Colonic mucosa (tissue), 4 donors: Measurements from ENCODE around the gene PPM1H. TPM values are rescaled to one million over a fixed set of nuclear protein-coding genes. Genes with fewer than 3 reads are reported as not detected.

Experiments
- DNase-seq: peaks from one replicate; pipeline ENCODE4 v3.0.0-alpha.2; 2020
- H3K27ac ChIP-seq: fragments of 200-600 bp; one replicate; pipeline ENCODE4 v1.8.0; 2021
- H3K27me3 ChIP-seq: fragments of 200-600 bp; one replicate; pipeline ENCODE4 v1.8.0; 2021
- H3K36me3 ChIP-seq: fragments of 200-600 bp; one replicate; pipeline ENCODE4 v1.8.0; 2021
- H3K4me1 ChIP-seq: fragments of 200-600 bp; one replicate; pipeline ENCODE4 v1.8.0; 2021; ENCODE audit warnings: mild to moderate bottlenecking
- H3K4me3 ChIP-seq: fragments of 200-600 bp; one replicate; pipeline ENCODE4 v1.8.0; 2021
- H3K9ac ChIP-seq, 2 donors: one replicate each; pipeline ENCODE4 v1.7.0; 2013; ENCODE audit warnings: control low read depth in 2 of 2, low read depth in 2 of 2, low read length in 2 of 2
- H3K9me3 ChIP-seq: fragments of 200-600 bp; one replicate; pipeline ENCODE4 v1.8.0; 2021
- intact Hi-C: fragments of 100-400 bp; cut with DNase I; formaldehyde crosslinking; loops from one replicate; pipeline ENCODE4 v1.14.1; 2022
- total RNA-seq, 2 donors: library from RNA; stranded (reverse); fragmentation: NEBNext Ultra II Directional in 1 of 2; extraction: Animal tissue kit (Norgen Biotek cat#: 25700) in 1 of 2; gene quantifications; one replicate each; pipeline ENCODE4 v1.2.1, GENCODE V29; 2021
- TF ChIP-seq, protein P1 (sequence below): fragments of 200-600 bp; IDR thresholded peaks from one replicate; pipeline ENCODE4 v1.8.0; 2022; ENCODE audit warnings: antibody characterized with exemption, mild to moderate bottlenecking
- donor health status: healthy.
- donor health status: DM: no; HTN: no; CAD: no.
- donor health status: DM: no; HTN: no; CAD: no.

PPM1H gene
- total RNA-seq, 2 donors from 2014 or later, result 7.4 to 8.1 TPM

DNA sequence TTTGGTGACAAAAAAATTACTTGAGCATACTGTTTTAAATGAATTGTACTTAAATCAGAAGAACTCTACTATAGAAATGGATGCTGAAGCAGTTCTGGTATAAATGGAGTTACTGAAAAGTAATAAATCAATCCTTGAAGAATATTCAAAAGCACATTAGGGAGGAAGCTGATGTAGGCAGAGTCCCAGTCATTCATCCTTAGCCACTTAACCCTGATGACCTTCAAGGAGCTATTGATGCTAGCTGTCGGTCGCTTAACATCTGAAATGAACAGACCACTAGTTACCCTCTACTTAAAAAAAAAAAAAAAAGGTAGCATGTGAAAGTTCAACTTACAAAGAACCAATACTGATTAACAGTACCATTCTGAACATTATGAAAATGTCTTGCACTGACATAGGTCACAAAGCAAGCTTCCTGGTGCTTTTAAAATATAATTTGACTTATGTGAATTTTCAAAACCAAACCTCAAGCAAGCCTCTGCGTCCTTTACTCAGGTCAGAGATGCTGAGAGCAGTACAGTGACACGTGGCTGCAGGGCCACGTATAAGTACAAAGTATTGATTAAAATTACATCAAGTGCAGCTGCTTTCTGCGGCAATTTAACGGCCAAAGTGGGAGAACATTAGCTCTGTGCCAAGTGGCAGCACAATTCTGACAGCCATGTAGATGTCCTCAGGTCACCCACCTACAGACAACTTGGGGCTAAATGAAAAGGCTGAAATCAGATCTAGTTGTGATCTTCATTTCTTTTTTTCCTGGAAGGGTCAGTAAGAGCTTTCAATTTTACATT lies 18.1 kb downstream of the PPM1H start:
- no peak overlapping the region for H3K4me3 ChIP-seq
- no peaks in the 10 kb centered on the region for H3K27me3 ChIP-seq
- no peaks in the 10 kb centered on the region for H3K36me3 ChIP-seq
- no peaks in the 10 kb centered on the region for H3K4me1 ChIP-seq
- H3K9me3 ChIP-seq, result no peaks in the 10 kb centered on the region
- H3K27ac ChIP-seq, result no peak overlapping the region
- no peak for DNase-seq
- no peak overlapping the region for H3K9ac ChIP-seq
- TF ChIP-seq, protein P1, sequence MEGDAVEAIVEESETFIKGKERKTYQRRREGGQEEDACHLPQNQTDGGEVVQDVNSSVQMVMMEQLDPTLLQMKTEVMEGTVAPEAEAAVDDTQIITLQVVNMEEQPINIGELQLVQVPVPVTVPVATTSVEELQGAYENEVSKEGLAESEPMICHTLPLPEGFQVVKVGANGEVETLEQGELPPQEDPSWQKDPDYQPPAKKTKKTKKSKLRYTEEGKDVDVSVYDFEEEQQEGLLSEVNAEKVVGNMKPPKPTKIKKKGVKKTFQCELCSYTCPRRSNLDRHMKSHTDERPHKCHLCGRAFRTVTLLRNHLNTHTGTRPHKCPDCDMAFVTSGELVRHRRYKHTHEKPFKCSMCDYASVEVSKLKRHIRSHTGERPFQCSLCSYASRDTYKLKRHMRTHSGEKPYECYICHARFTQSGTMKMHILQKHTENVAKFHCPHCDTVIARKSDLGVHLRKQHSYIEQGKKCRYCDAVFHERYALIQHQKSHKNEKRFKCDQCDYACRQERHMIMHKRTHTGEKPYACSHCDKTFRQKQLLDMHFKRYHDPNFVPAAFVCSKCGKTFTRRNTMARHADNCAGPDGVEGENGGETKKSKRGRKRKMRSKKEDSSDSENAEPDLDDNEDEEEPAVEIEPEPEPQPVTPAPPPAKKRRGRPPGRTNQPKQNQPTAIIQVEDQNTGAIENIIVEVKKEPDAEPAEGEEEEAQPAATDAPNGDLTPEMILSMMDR, result no peak
- intact Hi-C loops, result no loop called here

DNA sequence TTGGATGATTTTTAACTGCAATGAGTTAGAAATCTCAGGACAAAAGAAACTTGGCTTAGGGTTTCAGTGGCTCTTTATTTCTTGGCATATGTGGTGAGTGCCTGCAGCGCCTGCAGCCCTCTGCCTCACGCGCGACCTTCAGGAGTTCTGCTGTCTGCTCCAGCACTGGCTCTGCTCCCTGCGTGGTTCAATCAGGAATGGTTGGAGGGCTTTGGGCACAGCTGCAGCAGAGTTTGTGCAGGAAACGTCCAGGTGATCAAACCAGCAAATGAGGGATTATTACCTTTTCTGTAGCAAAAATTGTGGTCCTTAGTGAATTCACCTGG lies 19.8 kb downstream of the PPM1H start:
- Histone ChIP-seq H3K27me3 (no peaks in the 10 kb centered on the region), H3K9me3 (no peaks in the 10 kb centered on the region), H3K4me1 (no peaks in the 10 kb centered on the region), H3K36me3 (no peaks in the 10 kb centered on the region), H3K4me3 (no peak overlapping the region), H3K9ac (no peak overlapping the region), H3K27ac (no peak overlapping the region)
- intact Hi-C loops, result no loop called here
- TF ChIP-seq, protein P1, result no peak
- DNase-seq, result no peak

DNA sequence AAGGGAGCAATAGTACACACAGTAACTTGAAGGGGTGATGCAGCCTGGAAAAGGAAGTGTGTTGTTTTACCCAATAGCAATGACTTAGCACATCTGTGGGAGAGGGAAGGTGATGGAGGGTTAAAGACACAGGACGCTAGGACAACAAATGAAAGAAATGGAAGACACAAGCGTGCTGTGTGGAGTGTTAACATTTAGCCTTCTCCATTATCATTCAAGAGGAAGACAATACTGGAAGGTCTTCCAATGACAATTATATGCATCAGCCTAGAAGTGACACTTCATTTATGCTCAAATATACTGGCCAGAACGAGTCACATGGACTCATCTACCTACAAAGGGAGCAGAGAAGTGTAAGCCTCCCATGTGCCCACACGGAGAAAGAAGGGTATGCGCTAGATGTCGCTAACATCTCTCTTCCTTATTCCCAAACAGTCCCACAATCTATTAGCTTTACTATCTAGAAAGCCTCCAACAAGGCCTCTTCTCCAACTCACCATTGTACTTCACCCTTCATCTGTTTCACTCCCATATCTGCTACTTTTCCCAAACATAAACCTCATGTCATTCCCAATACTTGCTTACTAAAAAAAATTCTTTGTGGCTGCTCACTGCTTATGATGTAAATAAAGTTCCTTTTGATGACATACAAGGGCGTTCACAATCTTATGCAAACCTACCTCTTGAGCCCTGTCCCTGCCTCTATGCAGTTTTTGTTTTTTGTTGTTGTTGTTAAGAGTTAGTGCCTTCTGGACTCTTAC lies 20.3 kb downstream of the PPM1H start:
- H3K9ac ChIP-seq, result no peak overlapping the region
- no peak for DNase-seq
- intact Hi-C loops, result no loop called here
- no peak overlapping the region for H3K27ac ChIP-seq
- no peaks in the 10 kb centered on the region for H3K27me3 ChIP-seq
- no peaks in the 10 kb centered on the region for H3K4me1 ChIP-seq
- no peaks in the 10 kb centered on the region for H3K9me3 ChIP-seq
- TF ChIP-seq, protein P1, result no peak
- no peak overlapping the region for H3K4me3 ChIP-seq
- no peaks in the 10 kb centered on the region for H3K36me3 ChIP-seq

DNA sequence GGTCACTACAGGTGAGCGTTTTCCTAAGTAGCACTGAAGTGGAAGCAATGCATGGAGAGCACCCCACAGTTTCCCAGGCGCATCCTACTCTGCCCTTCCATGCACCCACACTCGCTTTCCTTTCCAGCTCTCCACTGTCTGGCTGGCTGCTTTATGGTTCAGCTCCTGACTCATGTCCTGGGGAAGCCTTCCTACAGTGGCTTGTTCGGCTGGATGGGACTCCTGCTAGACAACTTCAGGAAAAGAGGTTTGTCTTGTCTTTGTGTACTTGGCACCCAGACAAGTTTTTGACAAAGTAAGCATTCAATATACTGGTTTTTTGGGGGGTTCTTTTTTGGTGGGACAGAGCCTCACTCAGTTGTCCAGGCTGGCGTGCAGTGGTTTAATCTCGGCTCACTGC lies 21.6 kb downstream of the PPM1H start:
- Histone ChIP-seq H3K4me1 (no peaks in the 10 kb centered on the region), H3K9me3 (no peaks in the 10 kb centered on the region), H3K4me3 (no peak overlapping the region), H3K9ac (no peak overlapping the region), H3K27me3 (no peaks in the 10 kb centered on the region), H3K36me3 (no peaks in the 10 kb centered on the region), H3K27ac (no peak overlapping the region)
- TF ChIP-seq, protein P1, result no peak
- DNase-seq, result no peak
- intact Hi-C loops, result no loop called here

DNA sequence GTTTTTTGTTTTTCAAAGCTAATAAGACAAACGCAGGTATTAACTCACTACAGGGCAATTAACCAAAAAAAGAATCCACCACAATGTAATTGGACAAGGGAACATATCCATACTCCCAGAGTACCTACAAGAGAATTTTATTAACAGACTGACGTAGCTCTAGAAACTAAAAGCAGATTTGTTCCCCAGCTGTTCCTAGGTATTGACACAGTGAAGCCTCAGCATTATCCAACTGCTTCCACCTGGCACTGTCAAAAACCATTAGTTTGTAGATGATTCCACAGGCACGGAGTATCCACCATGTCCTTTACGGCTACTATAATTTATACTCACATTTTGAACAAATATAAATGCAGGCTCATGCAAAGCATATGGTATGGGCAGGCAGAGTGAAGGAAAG lies 22.3 kb downstream of the PPM1H start:
- intact Hi-C loops, result no loop called here
- TF ChIP-seq, protein P1, result no peak
- H3K36me3 ChIP-seq, result no peaks in the 10 kb centered on the region
- no peaks in the 10 kb centered on the region for H3K4me1 ChIP-seq
- no peak overlapping the region for H3K27ac ChIP-seq
- DNase-seq, result no peak
- H3K9me3 ChIP-seq, result no peaks in the 10 kb centered on the region
- H3K27me3 ChIP-seq, result no peaks in the 10 kb centered on the region
- no peak overlapping the region for H3K4me3 ChIP-seq
- H3K9ac ChIP-seq, result no peak overlapping the region
